Glomerular visceral epithelial cell (primary cell): Measurements from ENCODE around the gene F9.
"Not testable (repeated sequence)": the region's sequence is repeated elsewhere in the genome, so short reads cannot be mapped to it uniquely, and the experiment has no call there.

Source experiments
- DNase-seq: peaks from one replicate; pipeline ENCODE4 v3.0.0-alpha.2; 2016; ENCODE audit errors: extremely low spot score

The F9 gene

DNA sequence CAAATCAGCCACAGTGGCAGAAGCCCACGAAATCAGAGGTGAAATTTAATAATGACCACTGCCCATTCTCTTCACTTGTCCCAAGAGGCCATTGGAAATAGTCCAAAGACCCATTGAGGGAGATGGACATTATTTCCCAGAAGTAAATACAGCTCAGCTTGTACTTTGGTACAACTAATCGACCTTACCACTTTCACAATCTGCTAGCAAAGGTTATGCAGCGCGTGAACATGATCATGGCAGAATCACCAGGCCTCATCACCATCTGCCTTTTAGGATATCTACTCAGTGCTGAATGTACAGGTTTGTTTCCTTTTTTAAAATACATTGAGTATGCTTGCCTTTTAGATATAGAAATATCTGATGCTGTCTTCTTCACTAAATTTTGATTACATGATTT lies at the start of gene F9:
Gene F9, plus strand, starts transcription at position 190 of the 400 bp plus-strand sequence. Its CDS starts 26 bp downstream, at position 216.
- DNase-seq: no peak

DNA sequence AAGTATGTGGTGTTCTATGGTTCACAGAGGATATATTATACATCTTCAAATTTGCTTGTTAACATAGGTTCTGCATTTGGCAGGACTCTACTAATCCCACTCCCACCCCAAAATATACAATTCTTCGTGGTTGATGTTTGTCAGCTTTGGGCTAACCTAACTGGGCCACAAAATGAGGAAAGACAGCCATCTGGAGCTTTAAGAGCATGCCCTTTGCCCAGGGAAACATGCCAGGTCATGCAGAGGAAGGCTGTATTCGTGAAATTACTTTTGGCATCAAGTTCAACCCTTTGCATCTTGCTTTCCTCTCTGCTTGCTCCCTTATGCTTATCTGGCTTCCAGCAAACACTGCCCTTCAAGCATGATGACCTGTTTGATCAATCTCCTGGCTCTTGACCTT lies 46.8 kb upstream of the F9 start:
- no peak for DNase-seq

DNA sequence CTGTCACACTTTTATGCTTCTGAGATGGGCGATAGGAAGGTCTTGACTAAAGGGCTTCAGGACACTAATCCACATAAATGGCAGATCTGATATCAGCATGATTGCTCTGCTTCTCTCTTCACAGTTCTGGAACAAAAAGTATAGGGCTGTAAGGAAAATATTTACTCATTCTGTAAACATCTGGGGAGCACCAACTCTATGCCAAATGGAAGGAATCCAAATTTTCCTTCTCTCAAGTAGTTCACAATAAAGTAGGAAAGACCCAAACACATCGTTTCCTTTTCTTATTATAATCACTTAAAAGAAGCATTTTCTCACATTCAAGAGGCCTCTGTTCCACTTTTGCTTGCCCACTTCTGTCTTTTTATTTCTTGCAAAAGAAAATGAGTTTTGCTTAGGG lies 45.9 kb upstream of the F9 start:
- no peak for DNase-seq

DNA sequence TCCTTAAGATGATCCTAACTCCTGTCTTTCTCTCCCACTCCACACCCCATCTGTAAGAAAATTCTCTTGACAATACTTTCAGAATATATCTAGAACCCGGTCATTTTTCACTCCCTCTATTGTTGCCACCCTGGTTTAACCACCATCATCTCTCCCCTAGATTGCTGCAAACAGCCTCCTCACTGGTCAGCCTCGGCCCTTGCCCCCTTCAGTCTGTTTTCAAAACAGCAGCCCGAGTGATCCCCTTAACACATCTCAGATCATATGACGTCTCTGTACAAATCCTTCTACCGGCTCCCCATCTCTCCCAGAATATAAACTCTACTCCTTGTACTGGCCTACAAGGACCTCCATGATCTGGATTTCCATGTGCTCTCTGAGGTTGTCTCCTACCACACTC lies 35.2 kb upstream of the F9 start:
- no peak for DNase-seq

DNA sequence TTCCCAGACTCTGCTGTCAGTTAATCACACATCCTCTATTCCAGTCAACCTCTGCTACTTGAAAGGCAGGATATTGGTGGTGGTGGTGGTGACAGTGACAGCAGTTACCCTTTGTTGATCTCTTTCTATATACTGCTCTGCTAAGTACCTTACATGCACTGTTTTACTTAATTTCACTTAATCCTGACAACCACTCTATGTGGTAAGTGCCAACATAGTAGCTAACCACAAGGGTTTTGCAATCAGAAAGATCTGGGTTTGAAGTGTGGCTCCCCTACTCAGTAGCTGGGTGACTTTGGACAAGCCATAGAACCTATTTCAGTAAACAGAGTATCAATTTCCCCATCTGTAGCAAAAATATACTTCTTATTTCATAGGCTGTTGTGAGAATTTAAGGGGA lies 24.2 kb upstream of the F9 start:
- no peak for DNase-seq

DNA sequence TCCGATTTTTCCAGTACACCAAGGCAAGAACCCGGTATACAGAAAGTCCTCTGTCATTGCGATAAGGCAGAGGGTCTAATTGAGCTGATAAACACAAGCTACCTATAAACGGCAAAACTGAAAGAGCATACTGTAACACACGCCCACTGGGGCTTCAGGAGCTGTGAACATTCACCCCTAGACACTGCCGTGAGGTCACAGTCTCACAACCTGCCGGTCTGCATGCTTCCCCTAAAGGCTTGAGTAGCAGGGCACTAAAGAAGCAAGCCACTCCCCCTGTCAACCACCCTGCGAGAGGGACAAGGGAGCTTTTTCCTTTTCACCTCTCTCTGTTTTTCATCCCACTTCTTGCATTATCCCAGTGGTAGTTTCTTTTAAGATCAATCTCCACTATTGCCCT lies 22.4 kb upstream of the F9 start:
- no peak for DNase-seq

DNA sequence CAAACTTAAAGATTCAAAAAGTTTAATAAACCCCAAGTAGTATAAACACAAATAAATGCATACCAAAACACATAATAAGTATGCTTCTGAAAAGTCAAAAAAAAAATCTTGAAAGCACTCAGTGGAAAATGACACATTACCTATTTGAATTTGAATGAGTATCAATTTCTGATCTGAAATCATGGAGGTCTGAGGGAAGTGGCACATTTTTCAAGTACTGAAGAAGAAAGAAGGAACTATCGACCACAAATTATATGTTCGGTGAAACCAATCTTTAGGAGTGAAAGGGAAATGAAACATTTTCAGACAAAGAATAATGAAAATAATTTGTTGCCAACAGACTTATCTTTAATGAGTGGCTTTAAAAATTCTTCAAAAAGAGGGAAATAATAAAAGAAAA lies 12.1 kb upstream of the F9 start:
- no peak for DNase-seq

DNA sequence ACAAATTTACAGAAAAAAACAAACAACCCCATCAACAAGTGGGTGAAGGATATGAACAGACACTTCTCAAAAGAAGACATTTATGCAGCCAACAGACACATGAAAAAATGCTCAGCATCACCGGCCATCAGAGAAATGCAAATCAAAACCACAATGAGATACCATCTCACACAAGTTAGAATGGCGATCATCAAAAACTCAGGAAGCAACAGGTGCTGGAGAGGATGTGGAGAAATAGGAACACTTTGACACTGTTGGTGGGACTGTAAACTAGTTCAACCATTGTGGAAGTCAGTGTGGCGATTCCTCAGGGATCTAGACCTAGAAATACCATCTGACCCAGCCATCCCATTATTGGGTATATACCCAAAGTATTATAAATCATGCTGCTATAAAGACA lies 1.7 kb upstream of the F9 start:
- DNase-seq: not testable (repeated sequence)

DNA sequence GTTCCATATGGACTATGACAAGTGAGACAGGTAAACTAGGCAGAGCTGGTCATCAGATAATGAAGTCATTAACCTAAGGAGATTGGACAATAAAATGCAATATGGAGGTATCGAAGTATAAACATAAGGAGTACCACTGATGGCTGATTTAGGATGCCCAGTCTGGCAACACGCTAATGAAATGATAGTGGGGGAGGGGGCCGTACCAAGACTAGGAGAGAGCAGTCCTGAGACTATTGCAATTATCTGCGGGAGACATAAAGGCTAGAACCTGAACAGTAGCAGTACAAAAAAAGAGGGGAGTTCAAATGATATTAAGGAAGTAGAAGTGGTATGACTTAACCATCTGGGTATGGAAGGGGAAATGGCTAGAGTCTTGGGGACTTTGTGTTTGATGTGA lies 2.3 kb downstream of the F9 start:
- DNase-seq: no peak

DNA sequence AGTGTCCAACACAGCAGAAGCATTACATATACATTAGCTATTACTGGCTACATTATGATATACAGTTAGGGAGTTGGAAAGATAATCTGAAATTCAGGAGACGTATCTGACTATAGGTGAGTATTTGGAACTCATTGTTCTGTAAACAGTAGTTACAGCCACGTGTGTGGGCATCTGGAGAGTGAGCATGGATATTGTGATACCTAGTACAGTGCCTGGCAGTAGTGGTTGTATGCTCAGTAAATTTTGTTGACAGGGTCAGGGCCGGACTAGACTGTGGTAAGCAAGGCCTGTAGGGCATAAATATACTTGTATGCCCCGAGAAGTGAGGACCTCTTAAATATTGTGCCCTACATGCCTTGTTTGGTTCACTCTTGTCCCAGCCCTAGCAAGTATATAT lies 2.9 kb downstream of the F9 start:
- no peak for DNase-seq

DNA sequence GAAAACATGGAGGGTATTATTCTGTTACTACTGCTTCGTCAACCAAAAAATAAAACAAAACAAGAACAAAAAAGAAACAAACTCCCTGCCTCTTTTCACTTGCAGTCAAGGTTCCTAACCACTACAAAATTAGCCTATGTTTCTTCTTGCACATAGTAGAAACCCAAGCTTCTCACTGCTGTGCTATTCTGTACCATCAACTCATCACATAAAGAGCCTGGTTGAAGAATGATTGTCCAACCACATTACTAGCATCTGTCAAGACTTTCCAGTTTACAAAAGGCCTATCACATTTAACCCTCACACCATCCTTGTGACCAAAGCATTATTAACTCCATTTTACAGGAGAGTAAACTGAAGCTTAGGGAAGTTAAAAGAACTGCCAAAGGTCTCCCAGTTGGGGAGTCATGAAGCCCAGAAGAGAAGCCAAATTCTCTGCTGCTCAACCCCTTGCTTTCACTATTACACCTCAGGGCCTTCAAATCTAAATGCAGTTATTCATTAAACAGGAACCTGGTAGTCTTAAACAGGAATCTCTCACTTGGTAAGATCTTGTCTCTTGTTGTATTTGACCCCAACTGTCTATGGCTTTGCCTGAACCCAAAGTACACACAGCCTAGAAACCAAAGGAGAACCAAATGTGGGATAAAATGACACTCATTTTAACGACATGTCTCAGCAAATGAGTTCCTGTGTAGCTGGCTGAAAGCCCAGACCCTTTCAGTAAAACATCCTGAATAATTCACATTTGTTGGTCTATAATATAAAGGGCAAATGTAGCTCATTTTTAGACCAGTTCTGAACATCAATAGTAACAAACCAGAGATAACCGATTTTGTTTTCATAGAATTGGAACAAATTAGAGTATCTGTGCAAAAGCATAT lies 8.6 kb downstream of the F9 start:
- no peak for DNase-seq

DNA sequence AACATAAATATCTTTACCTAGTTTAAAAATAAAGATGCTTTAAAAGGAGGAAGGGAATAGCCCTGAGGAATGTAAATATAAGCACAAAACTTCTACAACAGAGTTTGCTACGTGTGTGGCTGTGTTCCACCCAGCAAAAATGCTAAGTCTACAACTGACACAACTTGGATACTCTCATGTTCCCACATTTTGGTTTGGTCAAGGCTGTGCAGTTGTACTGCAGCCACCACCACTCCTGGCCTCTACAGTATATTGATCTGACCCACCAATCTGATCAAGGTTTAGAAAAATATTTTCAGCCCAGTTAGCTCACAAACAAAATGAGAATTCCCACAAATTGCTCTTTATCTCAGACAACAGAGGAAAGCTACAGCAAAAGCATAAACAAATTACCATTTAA lies 12.1 kb downstream of the F9 start:
- DNase-seq: no peak

DNA sequence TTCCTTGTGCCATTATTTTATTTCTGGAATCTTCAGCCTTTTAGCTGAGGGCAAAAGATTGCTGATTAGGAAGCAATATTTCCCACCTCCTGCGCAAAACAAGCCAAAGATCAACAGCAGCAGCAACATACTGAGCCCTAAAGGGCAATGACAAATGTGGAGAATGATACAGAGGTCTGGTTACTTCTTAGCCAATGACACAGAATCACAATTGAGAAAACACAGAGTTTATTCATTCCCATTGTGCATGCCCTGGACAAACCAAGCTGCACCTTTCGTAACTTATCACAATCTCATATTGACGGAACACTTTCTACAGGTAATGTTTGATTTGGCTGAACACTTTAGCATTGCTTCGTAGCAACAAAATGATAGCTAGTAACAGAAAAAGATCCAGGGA lies 13.4 kb downstream of the F9 start:
- DNase-seq: no peak

DNA sequence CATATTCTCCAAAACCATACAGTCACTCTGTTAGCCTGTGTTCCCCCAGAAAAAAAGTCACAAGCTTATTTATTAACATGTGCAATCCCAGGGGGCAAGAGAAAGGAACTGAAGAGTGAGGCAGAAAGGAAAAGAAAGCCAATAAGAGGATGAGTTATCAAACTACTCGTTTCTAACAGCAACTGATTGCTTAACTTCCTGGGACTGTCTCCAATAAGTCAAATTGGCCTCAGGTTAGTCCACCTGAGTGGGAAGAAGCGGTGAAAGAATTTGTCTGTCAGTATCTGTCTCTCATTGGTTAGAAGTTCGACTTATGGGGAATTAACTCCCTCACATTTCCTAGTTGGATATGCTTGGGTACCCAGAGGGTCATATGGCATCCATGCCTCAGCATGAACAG lies 14.1 kb downstream of the F9 start:
- no peak for DNase-seq

DNA sequence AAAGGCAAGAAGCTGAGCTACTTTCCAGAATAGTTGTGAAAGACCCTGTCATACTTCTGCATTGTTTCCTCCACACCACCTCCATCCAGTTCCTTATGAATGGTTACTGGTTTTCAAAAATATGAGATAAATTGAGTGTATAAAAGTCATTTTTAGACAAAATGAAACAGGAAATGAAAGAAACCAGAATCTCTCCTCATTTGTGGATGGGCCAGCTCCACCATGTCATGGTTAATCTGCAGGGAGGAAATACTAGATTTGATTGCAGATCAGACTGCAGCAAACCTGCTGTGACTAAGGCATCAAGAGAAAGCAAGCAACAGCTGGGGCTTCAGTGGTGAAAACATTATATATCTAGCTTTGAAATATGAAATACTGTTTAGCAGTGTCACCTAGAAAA lies 23.8 kb downstream of the F9 start:
- no peak for DNase-seq

DNA sequence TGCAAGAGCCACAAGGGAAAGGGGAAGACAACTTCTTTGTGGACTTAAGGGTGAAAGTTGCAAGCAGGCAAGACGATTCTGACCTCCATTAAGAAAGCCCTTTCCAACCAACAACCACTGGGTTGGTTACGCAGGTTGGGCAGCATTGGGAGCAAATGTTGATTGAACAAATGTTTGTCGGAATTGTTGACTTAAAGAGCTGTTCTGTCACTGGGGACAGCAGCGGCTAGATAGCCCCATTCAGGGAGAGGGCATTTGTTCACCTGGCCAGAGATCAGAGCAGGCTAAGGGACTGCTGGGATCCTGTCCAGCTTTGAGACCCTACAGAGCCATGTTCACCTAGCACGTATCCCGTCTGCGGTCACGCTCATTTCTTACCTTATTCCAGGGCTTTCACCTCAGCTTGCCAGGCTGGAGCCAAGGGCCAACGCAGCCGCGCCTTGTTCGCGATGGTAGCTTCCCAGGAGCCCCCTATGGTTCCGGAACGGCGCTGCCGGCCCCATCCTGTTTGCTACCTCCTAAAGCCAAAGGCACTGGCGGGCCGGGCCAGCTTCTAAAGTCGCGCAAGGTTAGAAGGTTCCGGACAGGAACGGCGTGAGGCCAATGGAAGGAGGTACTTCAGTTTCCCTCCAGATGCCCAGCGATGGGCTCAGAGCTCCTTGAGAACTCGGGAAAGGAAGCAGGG lies 24.6 kb downstream of the F9 start:
- DNase-seq: no peak

DNA sequence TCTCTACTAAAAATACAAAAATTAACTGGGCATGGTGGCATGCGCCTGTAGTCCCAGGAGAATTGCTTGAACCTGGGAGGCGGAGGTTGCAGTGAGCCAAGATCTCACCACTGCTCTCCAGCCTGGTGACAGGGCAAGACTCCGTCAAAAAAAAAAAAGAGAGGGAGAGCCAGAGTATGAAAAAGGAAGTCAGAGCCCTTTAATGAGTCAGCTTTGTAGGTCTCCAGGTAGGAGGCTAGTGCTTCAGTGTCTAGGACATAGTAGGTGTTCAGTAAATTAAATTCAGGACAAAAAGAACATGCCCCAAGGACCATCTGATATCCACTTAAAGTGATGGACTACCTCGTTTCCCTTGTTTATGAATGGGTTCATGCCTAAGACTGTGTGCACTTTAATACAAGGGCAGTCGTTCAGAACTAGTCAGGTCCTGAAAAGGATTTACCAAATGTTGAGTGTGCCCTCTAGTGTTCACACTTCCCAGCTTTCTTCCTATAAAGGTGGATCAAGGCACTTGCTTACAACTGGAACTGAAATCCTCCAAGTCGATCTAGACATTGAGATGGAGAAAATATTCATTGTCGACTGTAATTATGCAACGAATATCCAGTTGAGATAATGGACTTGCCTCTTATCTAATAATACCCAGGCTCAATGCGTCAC lies 29.0 kb downstream of the F9 start:
- DNase-seq: no peak

DNA sequence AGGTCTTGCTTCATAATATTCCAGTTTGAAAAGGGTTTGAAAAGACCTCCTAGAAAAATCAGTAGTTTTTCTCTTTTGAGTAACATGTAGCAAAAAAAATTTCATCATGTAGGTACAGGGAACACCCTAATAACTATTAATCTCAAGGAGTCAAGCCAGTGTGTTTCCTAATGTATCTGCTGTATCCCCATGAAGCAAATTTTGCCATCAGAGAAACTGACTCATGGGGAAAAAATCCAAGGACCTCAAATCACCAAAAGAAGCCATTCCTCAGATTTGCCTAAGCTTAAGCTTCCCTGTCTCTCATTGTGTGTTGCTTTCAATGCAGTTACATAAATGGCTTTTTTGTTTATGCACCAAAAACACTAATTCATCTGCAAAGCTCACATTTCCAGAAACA lies 29.7 kb downstream of the F9 start:
- no peak for DNase-seq

DNA sequence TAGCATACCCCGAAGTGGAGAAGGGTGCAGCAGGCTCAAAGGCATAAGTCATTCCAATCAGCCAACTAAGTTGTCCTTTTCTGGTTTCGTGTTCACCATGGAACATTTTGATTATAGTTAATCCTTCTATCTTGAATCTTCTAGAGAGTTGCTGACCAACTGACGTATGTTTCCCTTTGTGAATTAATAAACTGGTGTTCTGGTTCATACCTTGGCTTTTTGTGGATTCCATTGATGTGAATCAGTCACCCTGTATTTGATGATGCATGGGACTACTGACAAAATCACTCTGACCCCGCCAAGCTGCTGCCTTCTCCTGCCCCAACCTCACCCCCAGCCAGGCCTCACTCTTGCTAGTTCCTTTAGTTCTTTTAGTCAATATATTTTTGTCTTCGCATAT lies 32.7 kb downstream of the F9 start:
- DNase-seq: no peak

DNA sequence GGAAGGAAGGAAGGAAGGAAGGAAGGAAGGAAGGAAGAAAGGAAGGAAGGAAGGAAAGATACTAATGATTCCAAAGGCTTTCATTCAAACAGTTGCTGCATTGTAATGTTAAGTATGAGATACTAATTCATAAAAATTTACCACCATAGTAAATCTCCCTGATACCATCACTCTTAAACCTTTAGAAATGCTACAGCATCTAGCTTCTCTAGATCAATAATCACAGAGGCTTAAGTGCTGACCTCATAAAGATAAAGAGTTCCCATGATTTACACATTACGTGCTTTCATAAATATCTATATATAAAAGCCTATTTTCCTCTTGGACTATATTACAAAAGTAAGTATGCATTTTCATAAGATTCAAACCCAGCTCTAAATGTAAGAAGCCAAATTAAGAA lies 36.4 kb downstream of the F9 start:
- no peak for DNase-seq

DNA sequence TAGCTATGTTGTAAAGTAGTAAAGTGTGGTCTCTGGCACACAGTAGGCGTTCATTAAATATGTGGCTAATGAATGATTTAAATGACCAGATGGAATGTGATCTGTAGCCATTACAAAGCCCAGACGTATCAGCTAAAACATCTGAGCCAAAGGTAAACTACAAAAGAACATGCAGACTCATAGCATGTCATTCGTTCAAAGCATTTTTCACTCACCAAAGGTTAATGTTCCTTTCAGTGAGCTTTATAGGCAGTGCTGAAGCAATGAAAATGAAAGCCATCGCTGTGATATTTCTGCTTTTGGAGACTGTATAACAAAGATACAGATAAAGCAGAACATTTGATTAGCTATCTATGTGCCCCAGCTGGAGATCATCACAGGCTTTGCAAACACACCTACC lies 50.5 kb downstream of the F9 start:
- DNase-seq: no peak

DNA sequence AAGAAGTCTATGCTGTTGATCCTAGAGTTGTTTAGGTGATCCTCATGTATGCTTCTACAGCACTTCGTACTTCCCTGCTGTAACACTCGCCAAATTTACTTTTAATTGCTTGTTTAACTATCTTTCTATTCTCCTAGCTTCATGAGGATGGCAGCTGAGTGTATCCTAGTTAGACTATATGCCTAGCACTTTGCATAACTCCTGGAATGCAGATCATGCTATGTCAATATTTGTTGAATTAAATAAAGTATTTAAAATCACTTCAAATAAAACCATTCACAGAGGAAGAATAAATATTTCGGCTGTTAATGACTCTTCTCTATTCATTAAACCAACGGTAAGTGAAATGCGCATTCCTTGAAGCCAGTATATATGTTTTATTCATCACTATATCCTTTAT lies 55.1 kb downstream of the F9 start:
- no peak for DNase-seq

DNA sequence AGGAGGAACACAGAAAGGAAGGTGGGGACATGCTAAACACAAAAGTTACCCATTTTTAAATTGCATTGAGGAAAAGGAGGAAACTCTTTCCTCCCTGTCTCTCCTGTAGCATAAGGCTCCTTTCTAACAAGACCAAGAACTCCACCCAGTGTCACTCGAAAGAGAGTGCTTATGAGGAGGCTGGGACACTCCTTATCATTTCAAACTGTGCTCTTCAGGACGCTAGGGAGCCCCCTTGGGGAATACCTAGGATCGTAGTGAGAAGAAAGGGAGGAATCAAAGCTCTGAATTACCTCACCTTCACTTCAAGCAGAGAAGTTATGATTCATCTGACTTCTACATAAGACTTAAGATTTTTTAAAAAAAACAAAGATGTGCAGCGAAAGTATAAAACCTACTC lies 65.5 kb downstream of the F9 start:
- DNase-seq: no peak
